HG03045 (cell line): Measurements from ENCODE around the gene BIN1.

Experiments used
- ATAC-seq: cut with Tn5 transposase; IDR thresholded peaks from one replicate; pipeline ENCODE4 v1.9.1; 2021; ENCODE audit warnings: mild to moderate bottlenecking, moderate library complexity; ENCODE audit not compliant: unreplicated experiment

Gene BIN1

GRCh38 chr2:127008265-127009015, 98.5 kb downstream of the BIN1 start:
- ATAC-seq: no peak

GRCh38 chr2:127007652-127008051, 99.3 kb downstream of the BIN1 start:
- no peak for ATAC-seq

DNA sequence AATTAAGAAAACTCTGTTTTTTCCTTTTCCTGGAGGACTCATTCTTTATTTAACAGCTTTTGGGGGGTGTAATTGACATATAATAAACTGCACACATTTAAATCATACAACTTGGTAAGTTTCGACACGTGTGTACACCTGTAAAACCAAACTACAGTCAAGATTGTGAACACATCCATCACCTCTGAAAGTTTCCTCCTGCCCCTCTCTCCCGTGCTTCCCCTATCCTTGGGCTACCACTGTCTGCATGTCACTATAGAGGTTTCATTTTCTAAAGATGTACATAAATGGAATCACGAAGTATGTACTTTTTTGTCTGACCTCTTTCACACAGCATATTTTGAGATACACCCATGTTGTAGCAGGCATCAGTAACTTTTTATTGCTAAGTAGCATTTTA, 100.0 kb downstream of the BIN1 start:
- no peak for ATAC-seq

GRCh38 chr2:127004893-127005600, 101.9 kb downstream of the BIN1 start:
- ATAC-seq: no peak

- no peak for ATAC-seq
These were observed 103.7 kb downstream of the BIN1 start for GRCh38 chr2:127003070-127003800.

- no peak for ATAC-seq
These were observed 105.2 kb downstream of the BIN1 start for GRCh38 chr2:127001751-127002150.

DNA sequence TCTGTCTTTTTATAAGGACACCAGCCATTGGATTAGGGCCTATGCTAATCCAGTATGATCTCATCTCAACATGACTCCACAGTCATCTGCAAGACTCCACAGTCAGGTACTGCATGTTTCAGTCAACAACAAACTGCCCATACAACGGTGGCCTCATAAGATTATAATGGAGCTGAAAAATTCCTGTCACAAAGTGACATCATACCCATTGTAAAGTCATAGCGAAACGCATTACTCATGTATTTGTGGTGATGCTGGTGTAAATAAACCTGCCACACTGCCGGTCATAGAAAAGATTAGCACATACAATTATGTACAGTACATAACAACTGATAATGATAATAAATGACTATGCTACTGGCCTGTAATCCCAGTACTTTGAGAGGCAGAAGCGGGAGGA, 106.0 kb downstream of the BIN1 start:
- ATAC-seq: no peak

DNA sequence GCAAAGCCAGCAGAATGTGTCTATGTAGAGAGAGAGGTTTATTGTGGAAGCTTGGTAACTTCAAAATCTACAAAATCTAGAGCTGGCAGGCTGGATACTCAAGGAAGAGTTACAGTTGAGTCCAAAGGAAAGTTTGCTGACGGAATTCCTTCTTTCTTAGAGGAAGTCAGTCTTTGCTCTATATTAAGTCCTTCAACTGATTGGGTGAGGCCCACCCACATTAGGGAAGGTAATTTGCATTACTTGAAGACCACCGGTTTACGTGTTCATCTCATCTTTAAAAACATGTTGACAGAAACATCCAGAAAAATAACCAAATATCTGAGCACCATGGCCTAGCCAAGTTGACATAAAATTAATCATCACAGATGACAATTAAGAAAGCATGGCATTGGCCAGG, 106.8 kb downstream of the BIN1 start:
- ATAC-seq: no peak

DNA sequence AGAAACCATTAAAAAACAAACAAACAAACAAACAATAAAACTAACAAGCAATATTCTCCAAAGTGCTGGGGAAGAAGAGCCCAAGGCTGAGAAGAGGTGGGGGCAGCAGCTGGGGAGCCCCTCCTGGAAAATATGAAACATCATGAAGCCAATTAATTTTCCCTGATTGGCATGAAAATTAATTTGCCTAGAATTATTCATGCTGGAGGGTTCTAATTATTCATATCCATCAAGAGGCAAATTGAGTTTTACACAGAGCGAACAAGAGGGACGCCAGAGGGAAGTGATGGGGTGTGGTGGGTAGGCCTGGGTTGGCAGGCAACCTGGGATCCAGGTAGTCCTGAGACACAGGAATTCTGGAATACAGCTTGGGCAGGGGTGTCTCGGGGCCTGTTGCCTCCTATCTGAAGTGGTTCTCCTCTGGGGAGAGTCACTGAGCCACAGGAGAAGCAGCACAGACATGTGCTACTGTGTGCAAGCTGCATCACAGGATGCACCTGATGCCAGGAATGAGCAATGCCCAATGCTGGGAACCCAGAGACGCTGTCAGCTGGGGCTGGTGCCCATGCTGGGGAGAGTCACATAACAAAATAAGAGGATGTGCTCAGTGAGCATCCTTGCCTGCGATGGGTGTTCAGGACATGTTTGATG, 107.7 kb downstream of the BIN1 start:
- ATAC-seq: no peak

DNA sequence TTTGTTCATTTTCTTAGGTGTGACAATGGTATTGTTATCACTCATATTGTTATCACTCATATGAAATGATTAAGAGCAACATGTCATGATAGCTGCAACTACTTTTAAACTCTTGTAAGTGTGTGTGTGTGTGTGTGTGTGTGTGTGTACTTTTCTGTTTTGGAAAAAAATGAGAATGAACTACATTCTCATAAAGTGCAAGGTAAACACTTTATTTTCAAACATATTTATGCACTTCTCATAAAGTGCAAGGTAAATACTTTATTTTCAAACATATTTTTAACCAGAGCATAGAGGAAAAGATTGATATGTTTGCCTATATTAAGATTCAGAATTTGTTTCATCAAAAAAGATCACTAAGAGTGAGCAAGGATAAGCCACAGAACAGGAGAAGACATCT, 108.5 kb downstream of the BIN1 start:
- ATAC-seq: no peak
